Fibroblast of lung (primary cell): ENCODE data around the gene WDFY1. TPM values are rescaled to one million over a fixed set of nuclear protein-coding genes. Genes with fewer than 3 reads are reported as not detected.
A peak's percentile ranks its signal among the peaks of the same experiment; 100 is the strongest.

Experiments used
- DNase-seq, 2 donors: peaks; one replicate each; pipeline versions ENCODE4 v3.0.0 to v3.0.0-alpha.2; 2010; ENCODE audit warnings: low read depth in 2 of 2
- H2AFZ ChIP-seq: 2 replicates; pipeline ENCODE4 v1.5.1; 2012; ENCODE audit warnings: low read length, control low read depth, inconsistent platforms
- H3K27ac ChIP-seq: 2 replicates; pipeline ENCODE4 v1.5.1; 2011; ENCODE audit warnings: low read length, control low read depth; ENCODE audit not compliant: insufficient read depth
- H3K27me3 ChIP-seq: 2 replicates; pipeline ENCODE4 v1.5.1; 2011; ENCODE audit warnings: mild to moderate bottlenecking, low read length; ENCODE audit not compliant: control insufficient read depth, insufficient read depth
- H3K36me3 ChIP-seq: 2 replicates; pipeline ENCODE4 v1.5.1; 2011; ENCODE audit warnings: low read length; ENCODE audit not compliant: control insufficient read depth, insufficient read depth
- H3K4me1 ChIP-seq: 2 replicates; pipeline ENCODE4 v1.5.1; 2011; ENCODE audit warnings: low read length; ENCODE audit not compliant: control insufficient read depth, insufficient read depth; ENCODE audit errors: extremely low read depth
- H3K4me2 ChIP-seq: 2 replicates; pipeline ENCODE4 v1.5.1; 2011; ENCODE audit warnings: low read length, control low read depth; ENCODE audit not compliant: insufficient read depth; ENCODE audit errors: extremely low read depth
- H3K4me3 ChIP-seq, 4 experiments: fragments of 200-600 bp in 1 of 4; sonication (generic) in 1 of 4; replicated peaks in 1 of 4; 2 replicates each; pipeline ENCODE4 v1.5.1; 2011 to 2016; ENCODE audit warnings: low read length in 4 of 4, low read depth in 3 of 4, mild to moderate bottlenecking in 3 of 4, control low read depth in 2 of 4, inconsistent platforms in 1 of 4, mixed read lengths in 1 of 4; ENCODE audit not compliant: insufficient read depth in 1 of 4; ENCODE audit errors: control extremely low read depth in 1 of 4
- H3K79me2 ChIP-seq: 2 replicates; pipeline ENCODE4 v1.5.1; 2012; ENCODE audit warnings: mild to moderate bottlenecking, low read length, inconsistent platforms; ENCODE audit not compliant: control insufficient read depth, insufficient read depth
- H3K9ac ChIP-seq: 2 replicates; pipeline ENCODE4 v1.5.1; 2011; ENCODE audit warnings: mild to moderate bottlenecking, low read length, control low read depth; ENCODE audit not compliant: insufficient read depth
- H3K9me3 ChIP-seq: 2 replicates; pipeline ENCODE4 v1.5.1; 2012; ENCODE audit warnings: low read depth, low read length; ENCODE audit not compliant: control insufficient read depth, insufficient read depth
- H4K20me1 ChIP-seq: 2 replicates; pipeline ENCODE4 v1.5.1; 2011; ENCODE audit warnings: low read length; ENCODE audit not compliant: control insufficient read depth, insufficient read depth; ENCODE audit errors: extremely low read depth
- EZH2 ChIP-seq: IDR thresholded peaks from 2 replicates; pipeline ENCODE4 v1.5.1; 2012; ENCODE audit warnings: low read length, control low read depth, mild to moderate bottlenecking; ENCODE audit errors: missing control alignments
- polyA plus RNA-seq, 2 donors: library from polyadenylated mRNA; depleted of rRNA in 1 of 2; stranded (reverse) in 1 of 2; unstranded in 1 of 2; fragments of >200 nt; gene quantifications; 2 replicates each; pipeline ENCODE4 v1.2.1, GENCODE V29; 2011 to 2012; ENCODE audit warnings: missing spikeins in 1 of 2
- total RNA-seq: library from RNA; depleted of rRNA; stranded (reverse); fragments of >200 nt; gene quantifications from 2 replicates; pipeline ENCODE4 v1.2.1, GENCODE V29; 2014
- TF ChIP-seq, protein P1 (sequence below), 2 donors: IDR thresholded peaks in 1 of 2; conservative IDR thresholded peaks in 1 of 2; 1 replicate in 1 of 2; 2 replicates in 1 of 2; pipeline ENCODE4 v1.5.1; 2011 to 2012; ENCODE audit warnings: low read length in 2 of 2, control low read depth in 1 of 2, inconsistent platforms in 1 of 2, low read depth in 1 of 2, mild to moderate bottlenecking in 1 of 2

Gene WDFY1
- total and polyA plus RNA-seq, 2 donors (not counting 1 experiment from before 2014, with no cell fraction given), result 79.1 to 156 TPM

DNA sequence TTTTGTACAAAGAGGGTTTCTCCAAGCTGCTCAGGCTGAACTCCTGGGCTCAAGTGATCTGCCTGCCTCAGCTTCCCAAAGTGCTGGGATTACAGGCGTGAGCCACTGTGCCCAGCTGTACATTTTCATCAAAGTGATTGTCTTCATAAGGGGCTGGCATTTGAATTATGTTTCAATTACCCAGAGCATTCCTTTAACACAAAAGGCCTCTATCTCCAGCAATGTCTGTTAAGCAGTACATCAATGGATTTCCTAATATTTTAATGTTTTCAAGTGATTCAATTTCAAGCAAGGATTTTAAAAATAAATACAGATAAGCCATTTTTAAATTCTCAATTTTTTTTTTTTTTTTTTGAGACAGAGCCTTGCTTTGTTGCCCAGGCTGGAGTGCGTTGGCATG, 56.9 kb downstream of the WDFY1 start:
- no peaks in the 10 kb centered on the region for H3K9me3 ChIP-seq
- peaks cover 12% of the 10 kb centered on the region for H3K36me3 ChIP-seq
- DNase-seq, result no peak
- H3K27ac ChIP-seq, result no peak overlapping the region
- no peaks in the 10 kb centered on the region for H4K20me1 ChIP-seq
- no peak overlapping the region for H3K4me3 ChIP-seq
- no peak for TF ChIP-seq EZH2
- TF ChIP-seq, protein P1, sequence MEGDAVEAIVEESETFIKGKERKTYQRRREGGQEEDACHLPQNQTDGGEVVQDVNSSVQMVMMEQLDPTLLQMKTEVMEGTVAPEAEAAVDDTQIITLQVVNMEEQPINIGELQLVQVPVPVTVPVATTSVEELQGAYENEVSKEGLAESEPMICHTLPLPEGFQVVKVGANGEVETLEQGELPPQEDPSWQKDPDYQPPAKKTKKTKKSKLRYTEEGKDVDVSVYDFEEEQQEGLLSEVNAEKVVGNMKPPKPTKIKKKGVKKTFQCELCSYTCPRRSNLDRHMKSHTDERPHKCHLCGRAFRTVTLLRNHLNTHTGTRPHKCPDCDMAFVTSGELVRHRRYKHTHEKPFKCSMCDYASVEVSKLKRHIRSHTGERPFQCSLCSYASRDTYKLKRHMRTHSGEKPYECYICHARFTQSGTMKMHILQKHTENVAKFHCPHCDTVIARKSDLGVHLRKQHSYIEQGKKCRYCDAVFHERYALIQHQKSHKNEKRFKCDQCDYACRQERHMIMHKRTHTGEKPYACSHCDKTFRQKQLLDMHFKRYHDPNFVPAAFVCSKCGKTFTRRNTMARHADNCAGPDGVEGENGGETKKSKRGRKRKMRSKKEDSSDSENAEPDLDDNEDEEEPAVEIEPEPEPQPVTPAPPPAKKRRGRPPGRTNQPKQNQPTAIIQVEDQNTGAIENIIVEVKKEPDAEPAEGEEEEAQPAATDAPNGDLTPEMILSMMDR (conservative IDR thresholded peaks at IDR 0.05 in 1 of 2, IDR thresholded peaks at IDR 0.05 in 1 of 2; ENCODE audit: low read depth in 1 of 2, low read length in 2 of 2), result no peak
- no peaks in the 10 kb centered on the region for H3K27me3 ChIP-seq
- no peak overlapping the region for H3K9ac ChIP-seq
- no peaks in the 10 kb centered on the region for H3K79me2 ChIP-seq
- H2AFZ ChIP-seq, result no peak overlapping the region
- no peak overlapping the region for H3K4me2 ChIP-seq
- H3K4me1 ChIP-seq, result peaks cover 2% of the 10 kb centered on the region

DNA sequence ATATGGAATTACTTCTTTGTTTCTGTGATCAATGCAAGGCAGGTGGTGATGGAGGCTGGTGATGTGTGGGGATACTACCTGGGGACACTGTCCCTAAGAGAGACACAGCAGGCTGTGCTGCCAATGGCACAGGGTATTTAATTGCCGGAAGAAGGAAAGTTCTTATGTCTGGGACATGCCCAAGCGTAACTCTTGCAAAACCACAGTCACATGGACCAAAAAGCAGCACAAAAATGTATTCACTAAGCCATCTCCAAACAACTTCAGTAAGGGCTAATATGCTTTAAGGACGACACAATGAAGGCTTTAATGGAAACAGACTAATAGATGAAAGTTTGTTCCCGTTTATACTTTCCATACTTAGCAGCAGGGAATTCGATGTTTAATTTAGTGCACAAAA, 58.0 kb downstream of the WDFY1 start:
- H2AFZ ChIP-seq, result no peak overlapping the region
- no peaks in the 10 kb centered on the region for H4K20me1 ChIP-seq
- peaks cover 2% of the 10 kb centered on the region for H3K4me1 ChIP-seq
- H3K27ac ChIP-seq, result no peak overlapping the region
- no peaks in the 10 kb centered on the region for H3K27me3 ChIP-seq
- no peaks in the 10 kb centered on the region for H3K79me2 ChIP-seq
- no peaks in the 10 kb centered on the region for H3K9me3 ChIP-seq
- H3K36me3 ChIP-seq, result peaks cover 10% of the 10 kb centered on the region
- TF ChIP-seq, protein P1 (conservative IDR thresholded peaks at IDR 0.05 in 1 of 2, IDR thresholded peaks at IDR 0.05 in 1 of 2; ENCODE audit: low read depth in 1 of 2, low read length in 2 of 2), result no peak
- no peak for TF ChIP-seq EZH2
- peak; percentile 46 to 62 for DNase-seq
- H3K9ac ChIP-seq, result no peak overlapping the region
- H3K4me2 ChIP-seq, result no peak overlapping the region
- no peak overlapping the region for H3K4me3 ChIP-seq

DNA sequence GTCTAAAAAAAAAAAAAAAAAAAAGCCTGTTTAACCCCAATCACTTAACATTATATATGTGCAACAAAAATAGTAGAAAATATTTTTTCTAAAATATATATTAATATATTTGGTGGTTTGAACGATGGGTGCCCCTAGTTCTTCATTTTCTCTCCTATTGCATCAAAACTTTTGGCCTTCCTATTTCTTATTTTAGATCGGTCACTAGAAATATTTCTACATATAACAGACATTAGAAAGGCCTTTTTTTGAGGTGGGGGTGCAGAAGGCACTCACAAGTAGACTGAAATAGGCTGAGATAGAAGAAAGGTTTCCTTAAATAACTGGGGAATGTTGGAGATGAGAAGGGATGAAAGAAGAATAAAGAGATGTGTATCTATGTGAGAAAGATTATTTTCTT, 58.4 kb downstream of the WDFY1 start:
- Histone ChIP-seq H3K4me3 (no peak overlapping the region), H3K9ac (no peak overlapping the region)

More for the DNA sequence above, 58.4 kb downstream of the WDFY1 start:
- Histone ChIP-seq H3K9me3 (no peaks in the 10 kb centered on the region), H3K27me3 (no peaks in the 10 kb centered on the region), H3K27ac (no peak overlapping the region), H4K20me1 (no peaks in the 10 kb centered on the region), H3K79me2 (no peaks in the 10 kb centered on the region), H2AFZ (no peak overlapping the region), H3K4me1 (peaks cover 2% of the 10 kb centered on the region), H3K4me2 (no peak overlapping the region), H3K36me3 (peaks cover 12% of the 10 kb centered on the region)
- no peak for DNase-seq
- TF ChIP-seq, protein P1 (conservative IDR thresholded peaks at IDR 0.05 in 1 of 2, IDR thresholded peaks at IDR 0.05 in 1 of 2; ENCODE audit: low read depth in 1 of 2, low read length in 2 of 2), result no peak
- TF ChIP-seq EZH2, result no peak
